Esophagus squamous epithelium (tissue), 5 donors: ENCODE results near the gene GLYATL1. TPM values are rescaled to one million over a fixed set of nuclear protein-coding genes. Genes with fewer than 3 reads are reported as not detected.

Experiments used
- DNase-seq: peaks from one replicate; lab custom pipeline; 2025; lab: John Stamatoyannopoulos, UW
- H3K27ac ChIP-seq, 4 donors: fragments of 200-600 bp; sonication (generic); one replicate each; pipeline ENCODE4 v1.5.1; 2016 to 2019; ENCODE audit warnings: mild to moderate bottlenecking in 1 of 4
- H3K27me3 ChIP-seq, 4 donors: fragments of 200-600 bp; sonication (generic); 1 replicate in 3 of 4; 2 replicates in 1 of 4; pipeline versions ENCODE4 v1.5.1 to v1.6.0; 2017 to 2021; ENCODE audit warnings: antibody characterized with exemption in 1 of 4
- H3K36me3 ChIP-seq, 3 donors: fragments of 200-600 bp; sonication (generic); one replicate each; pipeline ENCODE4 v1.5.1; 2016 to 2019
- H3K4me1 ChIP-seq, 3 donors: fragments of 200-600 bp; sonication (generic); one replicate each; pipeline ENCODE4 v1.5.1; 2017 to 2019
- H3K4me3 ChIP-seq, 4 donors: fragments of 200-600 bp; sonication (generic); 1 replicate in 3 of 4; 2 replicates in 1 of 4; pipeline ENCODE4 v1.5.1; 2016 to 2019; ENCODE audit warnings: mild to moderate bottlenecking in 2 of 4, moderate library complexity in 1 of 4
- H3K9me3 ChIP-seq, 3 donors: fragments of 200-600 bp; sonication (generic); one replicate each; pipeline ENCODE4 v1.5.1; 2016 to 2019
- CTCF ChIP-seq, 6 experiments: fragments of 450-650 bp in 4 of 6; fragments of 200-600 bp in 2 of 6; sonication (generic) in 2 of 6; IDR thresholded peaks; one replicate each; pipeline ENCODE4 v1.5.1; 2016 to 2019; ENCODE audit warnings: antibody characterized with exemption in 6 of 6, mild to moderate bottlenecking in 4 of 6, moderate library complexity in 4 of 6
- POLR2A ChIP-seq, 4 donors: fragments of 450-650 bp; IDR thresholded peaks; one replicate each; pipeline ENCODE4 v1.6.1; 2017; ENCODE audit warnings: antibody characterized with exemption in 4 of 4, mild to moderate bottlenecking in 4 of 4, moderate library complexity in 3 of 4
- WGBS, 2 donors: methylation state at CpG; one replicate each; pipeline ENCODE4 v1.1.5; 2018; 5-methylcytosine and 5-hydroxymethylcytosine counted together
- intact Hi-C: fragments of 100-400 bp; cut with DNase I; formaldehyde crosslinking; loops from one replicate; pipeline ENCODE4 v1.15.0; 2022
- total RNA-seq, 4 donors: library from RNA; depleted of rRNA; stranded (reverse); fragments of >200 nt; gene quantifications; one replicate each; pipeline ENCODE4 v1.1.0, GENCODE V29; 2016
- donor health status: DM: yes; HTN: yes; CAD: no.

Gene GLYATL1
- total RNA-seq, 4 donors from 2014 or later = not detected

DNA sequence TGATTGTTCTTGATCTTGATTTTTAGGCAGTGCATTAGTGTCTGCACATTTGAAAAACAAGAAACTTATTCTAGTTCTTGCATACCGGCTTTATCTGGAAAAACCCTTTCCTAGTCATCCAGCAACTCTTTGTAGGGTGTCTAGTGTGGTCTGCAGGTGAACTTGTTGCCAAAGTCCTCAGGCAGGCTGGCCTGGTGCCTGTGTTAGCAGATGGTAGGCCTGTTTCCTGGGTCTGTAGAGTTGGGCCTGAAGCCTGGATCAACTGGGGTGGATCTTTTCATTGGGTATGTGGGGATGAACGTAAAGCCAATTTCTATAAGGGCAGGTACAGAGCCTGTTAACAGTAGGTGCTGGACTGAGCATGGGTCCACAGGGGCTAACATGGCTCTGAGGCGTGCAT is 5.6 kb upstream of the GLYATL1 start:
- TF ChIP-seq CTCF (IDR thresholded peaks at IDR 0.05) (no peak), POLR2A (IDR thresholded peaks at IDR 0.05) (no peak)
- Histone ChIP-seq H3K36me3 (no peaks in the 10 kb centered on the region), H3K4me3 (no peak overlapping the region), H3K27me3 (peaks cover 0 to 7% (median 0%) of the 10 kb centered on the region in 4 donors), H3K4me1 (no peaks in the 10 kb centered on the region), H3K27ac (no peak overlapping the region), H3K9me3 (no peaks in the 10 kb centered on the region)
- intact Hi-C loops = no loop called here
- WGBS, 2 donors = 61 to 62% methylated on average over 2 to 3 of the region's 3 CpGs
- DNase-seq = no peak

GRCh38 chr11:58934945-58935513 is 4.3 kb upstream of the GLYATL1 start:
- Histone ChIP-seq H3K27me3 (no peaks in the 10 kb centered on the region), H3K36me3 (no peaks in the 10 kb centered on the region), H3K4me1 (no peaks in the 10 kb centered on the region), H3K4me3 (no peak overlapping the region), H3K27ac (no peak overlapping the region), H3K9me3 (no peaks in the 10 kb centered on the region)
- DNase-seq = no peak
- intact Hi-C loops = no loop called here
- TF ChIP-seq CTCF (IDR thresholded peaks at IDR 0.05) (no peak), POLR2A (IDR thresholded peaks at IDR 0.05) (no peak)
- 75 to 91% methylated on average over 4 to 6 of the region's 7 CpGs for WGBS, 2 donors

DNA sequence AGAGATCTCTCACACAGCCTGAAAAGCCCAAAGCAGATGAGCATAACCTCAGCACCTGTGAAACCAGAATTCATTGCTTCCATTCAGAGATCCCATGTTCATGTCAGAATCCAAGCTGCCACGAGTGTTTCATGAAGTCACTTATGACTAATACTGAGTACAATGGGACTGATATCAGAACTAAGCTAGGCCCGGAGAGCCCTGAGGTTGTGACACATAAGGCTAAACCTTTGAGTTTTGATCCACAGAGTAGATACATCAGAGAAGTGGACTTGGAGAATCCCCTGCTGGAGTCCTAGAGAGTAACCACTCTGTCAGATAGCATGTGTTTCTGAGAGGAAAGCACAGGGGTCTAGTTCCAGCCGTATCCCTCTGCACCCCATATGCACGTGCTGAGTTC is 890 bp upstream of the GLYATL1 start:
- no peaks in the 10 kb centered on the region for H3K4me1 ChIP-seq
- no peak overlapping the region for H3K4me3 ChIP-seq
- TF ChIP-seq CTCF (IDR thresholded peaks at IDR 0.05) = no peak
- TF ChIP-seq POLR2A (IDR thresholded peaks at IDR 0.05) = no peak
- no peaks in the 10 kb centered on the region for H3K9me3 ChIP-seq
- 47 to 58% methylated on average over 4 of the region's 4 CpGs for WGBS, 2 donors
- no peak for DNase-seq
- H3K36me3 ChIP-seq = no peaks in the 10 kb centered on the region
- no peak overlapping the region for H3K27ac ChIP-seq
- intact Hi-C loops = no loop called here
- no peaks in the 10 kb centered on the region for H3K27me3 ChIP-seq

DNA sequence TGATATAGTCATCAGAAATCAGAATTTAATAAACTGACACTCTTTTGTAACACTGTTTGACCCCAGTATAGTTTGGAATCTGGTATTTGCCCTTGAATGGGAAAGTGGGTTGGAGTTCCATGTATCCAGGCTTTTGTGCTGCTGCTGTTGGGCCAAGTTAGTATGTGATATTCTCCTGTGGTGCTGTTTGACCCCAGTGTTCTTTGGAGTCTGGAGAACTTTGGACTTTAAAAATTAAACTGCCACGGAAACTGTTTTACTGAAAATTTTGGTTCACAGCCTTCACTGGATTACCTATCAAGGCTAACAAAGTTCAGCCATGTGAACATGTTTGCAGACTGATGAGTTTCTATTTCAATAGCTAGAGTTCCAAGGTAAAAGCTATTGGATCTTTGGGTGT is 740 bp downstream of the GLYATL1 start:
- intact Hi-C loops = no loop called here
- 100% methylated on average over 1 of the region's 1 CpG for WGBS, 2 donors
- no peak overlapping the region for H3K4me3 ChIP-seq

DNA sequence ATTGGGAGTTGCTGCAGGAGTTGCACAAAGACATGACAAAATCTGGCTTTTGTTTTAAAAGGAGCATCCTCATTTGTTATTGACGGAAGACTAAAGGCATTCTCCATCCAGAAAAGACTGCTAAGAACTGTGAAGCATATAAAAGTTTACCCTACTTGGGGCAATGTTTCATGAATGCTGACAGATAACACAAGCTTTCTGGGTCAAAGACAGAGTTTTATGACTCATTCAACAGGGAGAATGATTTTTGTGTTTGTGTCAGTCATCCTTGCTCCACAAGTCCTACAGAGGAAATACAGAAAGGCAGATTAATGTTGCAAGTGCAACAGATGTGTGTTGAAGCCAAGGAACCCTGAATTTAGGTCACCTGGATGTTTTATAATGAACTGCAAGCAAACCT is 2.5 kb downstream of the GLYATL1 start:
- DNase-seq = no peak
- Histone ChIP-seq H3K9me3 (no peaks in the 10 kb centered on the region), H3K27ac (no peak overlapping the region), H3K4me1 (no peaks in the 10 kb centered on the region), H3K36me3 (no peaks in the 10 kb centered on the region), H3K27me3 (no peaks in the 10 kb centered on the region), H3K4me3 (no peak overlapping the region)
- 86 to 100% methylated on average over 1 of the region's 1 CpG for WGBS, 2 donors
- no peak for TF ChIP-seq CTCF (IDR thresholded peaks at IDR 0.05)
- TF ChIP-seq POLR2A (IDR thresholded peaks at IDR 0.05) = no peak
- intact Hi-C loops = no loop called here

More for the DNA sequence above, 740 bp downstream of the GLYATL1 start:
- no peak for TF ChIP-seq CTCF (IDR thresholded peaks at IDR 0.05)
- no peak for TF ChIP-seq POLR2A (IDR thresholded peaks at IDR 0.05)
- Histone ChIP-seq H3K27ac (no peak overlapping the region), H3K4me1 (no peaks in the 10 kb centered on the region), H3K36me3 (no peaks in the 10 kb centered on the region), H3K9me3 (no peaks in the 10 kb centered on the region), H3K27me3 (no peaks in the 10 kb centered on the region)
- no peak for DNase-seq
